DMS153 (cell line): Measurements from ENCODE around the gene MGMT.

ENCODE experiments used
- DNase-seq: peaks from one replicate; lab custom pipeline; 2025; lab: John Stamatoyannopoulos, UW

MGMT gene

DNA sequence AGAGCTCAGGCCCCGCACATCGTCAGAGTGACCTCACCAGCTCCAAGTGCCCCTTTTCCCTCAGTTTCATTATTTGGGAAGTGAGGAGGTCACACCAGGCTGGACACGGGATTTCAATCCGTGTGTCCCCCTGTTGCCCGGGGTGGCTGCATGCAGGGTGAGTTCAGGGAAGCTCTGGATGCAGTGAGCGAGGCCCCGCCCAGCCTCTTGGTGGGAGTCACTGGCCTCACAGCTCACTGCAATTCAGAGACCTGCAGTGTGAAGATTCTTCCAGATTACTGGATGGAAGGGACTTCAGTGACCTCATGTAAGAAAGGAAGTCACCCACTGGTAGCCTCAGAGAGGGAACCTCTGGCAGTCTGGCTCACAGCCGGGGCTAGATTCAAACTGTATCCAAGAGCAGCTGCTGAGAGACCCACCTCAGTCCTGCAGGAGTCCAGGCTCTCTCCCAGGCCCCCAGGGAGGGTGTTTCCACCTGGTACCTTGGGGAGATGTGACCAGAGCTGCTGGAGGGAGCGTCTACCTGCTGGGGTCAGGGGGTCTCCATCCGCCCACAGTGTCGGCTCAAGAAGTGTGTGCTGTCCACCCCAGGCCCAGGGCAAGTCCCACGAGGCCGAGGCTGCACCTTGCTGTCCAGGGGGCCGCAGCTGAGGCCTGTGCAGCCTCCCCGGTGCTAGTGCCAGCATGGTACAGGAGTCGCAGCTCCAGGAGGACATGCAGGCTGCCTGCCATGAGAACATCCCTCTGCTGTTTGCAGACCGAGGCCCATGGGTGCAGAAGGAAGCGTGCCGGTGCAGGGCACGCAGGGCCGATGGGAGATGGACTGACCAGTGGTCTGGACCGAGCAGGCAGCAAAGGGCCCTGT is 54.4 kb downstream of the MGMT start:
- DNase-seq, result no peak

DNA sequence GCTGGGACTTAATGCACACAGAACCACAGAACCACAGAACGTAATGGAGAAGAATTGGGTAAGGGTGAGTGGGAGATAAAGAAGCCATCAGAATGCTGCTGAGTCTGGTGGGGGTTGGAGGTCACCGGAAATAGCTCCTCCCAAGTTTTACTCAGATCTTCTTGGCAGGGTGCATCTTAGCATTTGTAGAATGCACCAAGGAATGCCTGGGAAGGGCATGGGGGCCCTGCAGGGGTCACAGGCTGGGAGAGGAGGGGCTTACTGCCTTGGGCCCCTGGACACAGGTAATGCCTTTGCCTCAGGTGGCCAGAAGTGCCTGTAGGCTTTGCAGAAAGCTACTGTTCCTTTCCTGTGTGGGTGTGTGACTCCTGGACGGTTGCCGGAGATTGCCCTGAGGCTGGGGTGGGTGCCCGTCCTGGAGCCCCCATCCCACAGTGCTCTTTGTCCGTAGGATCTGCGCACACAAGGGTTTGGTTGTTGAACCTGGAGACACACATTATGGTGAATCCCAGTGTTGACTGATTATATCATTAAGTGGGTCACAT is 55.1 kb downstream of the MGMT start:
- no peak for DNase-seq

GRCh38 chr10:129523031-129523722 is 56.1 kb downstream of the MGMT start:
- no peak for DNase-seq

GRCh38 chr10:129523723-129524316 is 56.8 kb downstream of the MGMT start:
- DNase-seq, result no peak

GRCh38 chr10:129524936-129525335 is 57.9 kb downstream of the MGMT start:
- DNase-seq, result no peak

- no peak for DNase-seq
Observed at GRCh38 chr10:129525401-129525801, 58.4 kb downstream of the MGMT start.

GRCh38 chr10:129526943-129527342 is 59.9 kb downstream of the MGMT start:
- no peak for DNase-seq

DNA sequence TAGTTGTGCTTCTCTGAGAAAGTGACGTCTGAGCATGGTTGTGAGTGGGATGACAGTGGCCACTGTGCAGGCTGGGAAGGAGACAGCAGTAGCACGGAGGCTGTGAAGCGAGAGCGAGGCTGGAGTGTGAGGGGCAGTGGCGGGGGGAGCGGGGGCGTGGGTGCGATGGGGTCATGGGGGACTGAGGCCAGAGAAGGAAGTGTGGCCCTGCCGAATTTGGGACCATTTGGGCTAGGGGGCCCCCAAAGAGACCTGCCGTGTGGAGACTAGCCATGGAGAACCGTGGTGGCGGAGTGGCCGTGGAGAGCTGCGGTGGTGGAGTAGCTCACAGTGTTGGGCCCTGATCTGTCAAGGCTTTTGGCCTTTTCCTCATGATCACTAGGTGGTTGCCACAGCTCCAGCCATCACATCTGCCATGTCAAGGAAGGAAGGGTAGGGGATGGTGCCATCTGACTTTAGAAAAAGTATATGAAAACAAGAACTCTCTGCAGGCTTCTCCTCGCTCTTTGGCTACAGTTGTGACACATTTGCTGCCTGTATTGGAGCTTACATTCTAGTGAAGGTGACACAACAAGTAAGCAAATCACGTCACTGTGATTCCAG is 61.4 kb downstream of the MGMT start:
- DNase-seq, result no peak

GRCh38 chr10:129530581-129530980 is 63.5 kb downstream of the MGMT start:
- no peak for DNase-seq

- DNase-seq, result no peak
Observed at GRCh38 chr10:129531195-129531968, 64.3 kb downstream of the MGMT start.

GRCh38 chr10:129531969-129532660 is 65.1 kb downstream of the MGMT start:
- DNase-seq, result no peak

GRCh38 chr10:129532838-129533237 is 65.8 kb downstream of the MGMT start:
- no peak for DNase-seq

DNA sequence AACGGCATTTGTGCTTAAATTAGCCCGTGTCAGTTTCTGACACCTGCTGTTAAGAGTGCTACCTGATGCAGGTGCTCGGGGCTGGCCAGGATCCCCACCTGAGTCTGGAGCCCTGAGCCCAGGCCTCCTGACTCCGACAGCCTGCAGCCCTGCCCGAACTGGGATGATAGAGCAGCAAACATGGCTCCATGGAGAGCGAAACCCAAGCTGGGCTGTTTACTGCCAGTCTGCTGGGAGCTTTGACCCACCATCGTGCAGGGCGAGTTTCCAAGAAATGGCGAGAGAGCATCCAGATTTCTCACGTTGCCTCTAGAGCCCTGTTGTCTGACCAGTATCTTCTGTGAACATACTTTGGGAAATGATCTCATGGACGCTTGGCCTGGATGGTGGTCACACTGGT is 66.2 kb downstream of the MGMT start:
- no peak for DNase-seq

- no peak for DNase-seq
Observed at GRCh38 chr10:129534826-129535225, 67.8 kb downstream of the MGMT start.

- DNase-seq, result no peak
Observed at GRCh38 chr10:129536336-129536735, 69.3 kb downstream of the MGMT start.

- no peak for DNase-seq
Observed at GRCh38 chr10:129537151-129537550, 70.1 kb downstream of the MGMT start.

GRCh38 chr10:129538236-129538635 is 71.2 kb downstream of the MGMT start:
- DNase-seq, result no peak

DNA sequence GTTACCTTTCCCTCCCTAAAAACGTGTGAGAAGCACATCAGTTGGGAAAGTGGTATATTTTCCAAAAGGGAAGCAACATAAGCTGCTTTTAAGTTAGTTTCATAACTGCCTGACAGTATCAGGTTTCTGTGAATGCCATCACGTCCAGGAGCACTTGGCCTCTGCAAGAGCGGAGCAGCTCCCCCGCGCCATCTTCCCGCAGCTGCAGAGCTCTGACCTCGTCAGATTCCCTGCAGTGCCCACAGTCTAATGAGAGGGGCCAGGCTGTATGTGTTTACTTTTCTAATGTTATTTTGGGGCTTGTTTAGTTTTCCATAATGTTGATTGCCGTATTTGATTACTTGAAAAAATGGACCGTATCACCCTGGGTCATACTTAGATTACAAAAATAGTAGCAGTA is 74.2 kb downstream of the MGMT start:
- DNase-seq, result no peak

- no peak for DNase-seq
Observed at GRCh38 chr10:129541748-129542487, 74.9 kb downstream of the MGMT start.

DNA sequence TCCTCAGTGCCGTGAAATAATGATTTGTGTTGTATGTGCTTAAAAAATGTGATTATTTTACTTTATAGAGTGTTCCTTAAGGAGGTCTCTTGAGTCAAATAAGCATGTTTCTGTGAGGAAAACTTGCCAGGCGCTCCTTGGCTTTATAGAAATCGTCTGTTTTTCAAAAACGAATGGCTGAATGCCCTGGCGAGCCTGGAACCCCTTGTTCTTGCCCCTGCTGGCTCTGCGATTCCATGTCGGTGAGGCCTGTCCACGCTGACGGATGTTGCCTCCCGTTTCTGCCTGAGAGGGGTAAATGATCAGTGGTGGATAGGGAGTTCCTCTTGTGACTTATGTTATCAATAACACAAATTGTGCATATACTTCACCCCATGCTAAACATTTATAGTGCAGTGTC is 75.5 kb downstream of the MGMT start:
- no peak for DNase-seq
